Activated CD8-positive, alpha-beta T cell treated with anti-CD3 and anti-CD28 coated beads for 36 hours (primary cell): ENCODE data around the gene RASIP1. TPM values are rescaled to one million over a fixed set of nuclear protein-coding genes. Genes with fewer than 3 reads are reported as not detected.

Experiments used
- ATAC-seq: fragments of 200-7000 bp; cut with Tn5 transposase; one replicate; pipeline ENCODE4 v1.10.0; 2021; ENCODE audit warnings: mild to moderate bottlenecking, moderate library complexity
- CTCF ChIA-PET: fragments of 350-600 bp; sonication (Branson Sonifier 250); formaldehyde crosslinking; loops from one replicate; lab custom pipeline; 2021; ENCODE audit warnings: antibody characterized with exemption; lab: Charles Lee
- POLR2A ChIA-PET: fragments of 350-600 bp; sonication (Branson Sonifier 250); formaldehyde crosslinking; loops from one replicate; lab custom pipeline; 2021; ENCODE audit warnings: antibody characterized with exemption; lab: Charles Lee
- DNase-seq: peaks from one replicate; pipeline ENCODE4 v3.0.0-alpha.2; 2020
- H3K27ac Mint-ChIP-seq: one replicate; pipeline ENCODE4 v1.8.0; 2021; ENCODE audit warnings: mild to moderate bottlenecking, mixed read lengths
- H3K27me3 Mint-ChIP-seq: one replicate; pipeline ENCODE4 v1.8.0; 2021; ENCODE audit warnings: mixed read lengths
- H3K36me3 Mint-ChIP-seq: one replicate; pipeline ENCODE4 v1.8.0; 2021; ENCODE audit warnings: low read depth, mixed read lengths
- H3K4me1 Mint-ChIP-seq: one replicate; pipeline ENCODE4 v1.8.0; 2021; ENCODE audit warnings: low read depth, mixed read lengths
- H3K4me3 Mint-ChIP-seq: one replicate; pipeline ENCODE4 v1.8.0; 2021; ENCODE audit warnings: mild to moderate bottlenecking, moderate library complexity, mixed read lengths
- H3K9me3 Mint-ChIP-seq: one replicate; pipeline ENCODE4 v1.8.0; 2021; ENCODE audit warnings: mixed read lengths
- CTCF ChIP-seq: fragments of 200-600 bp; IDR thresholded peaks from one replicate; pipeline ENCODE4 v1.8.0; 2022; ENCODE audit warnings: antibody characterized with exemption, mild to moderate bottlenecking
- intact Hi-C: fragments of 100-400 bp; cut with micrococcal nuclease; formaldehyde crosslinking; loops from one replicate; pipeline ENCODE4 v1.10.0; 2022
- total RNA-seq, 2 experiments: library from RNA; stranded (reverse); gene quantifications; one replicate each; pipeline ENCODE4 v1.2.3, GENCODE V29; 2021

RASIP1 gene
- total RNA-seq, 2 experiments from 2014 or later, result 0.72 to 1.2 TPM

- H3K36me3 Mint-ChIP-seq, result no peaks in the 10 kb centered on the region
- peaks cover 3% of the 10 kb centered on the region for H3K4me1 Mint-ChIP-seq
- POLR2A ChIA-PET, result no interaction called here
- intact Hi-C loops, result no loop called here
- ATAC-seq (no peak), DNase-seq (no peak)
- CTCF ChIA-PET, result no interaction called here
- H3K27me3 Mint-ChIP-seq, result no peaks in the 10 kb centered on the region
- no peaks in the 10 kb centered on the region for H3K9me3 Mint-ChIP-seq
- H3K27ac Mint-ChIP-seq, result no peak overlapping the region
- TF ChIP-seq CTCF, result no peak
- no peak overlapping the region for H3K4me3 Mint-ChIP-seq
Measured at GRCh38 chr19:48678201-48678600, 62.2 kb downstream of the RASIP1 start.

GRCh38 chr19:48676887-48677286 lies 63.5 kb downstream of the RASIP1 start:
- Mint-ChIP-seq H3K27ac (no peak overlapping the region), H3K27me3 (no peaks in the 10 kb centered on the region), H3K9me3 (no peaks in the 10 kb centered on the region), H3K4me3 (no peak overlapping the region), H3K36me3 (no peaks in the 10 kb centered on the region), H3K4me1 (peaks cover 3% of the 10 kb centered on the region)
- POLR2A ChIA-PET, result interaction anchor here (1.0 kb wide), 1 partner anchor 11 kb away, joined by 3 read pairs; no protein-coding TSS in a partner anchor
- CTCF ChIA-PET, result interaction anchor here (1.0 to 3.1 kb wide), 3 partner anchors 24 to 112 kb away, joined by 3 to 15 read pairs (median 3); no protein-coding TSS in a partner anchor
- no peak for TF ChIP-seq CTCF
- ATAC-seq (no peak), DNase-seq (no peak)
- intact Hi-C loops, result no loop called here

- POLR2A ChIA-PET, result interaction anchor here (1.0 kb wide), 1 partner anchor 11 kb away, joined by 3 read pairs; no protein-coding TSS in a partner anchor
- CTCF ChIA-PET, result interaction anchor here (1.0 to 3.1 kb wide), 7 partner anchors 18 to 119 kb away, joined by 3 to 18 read pairs (median 6); partner anchors contain the start of gene RASIP1
- H3K27me3 Mint-ChIP-seq, result no peaks in the 10 kb centered on the region
- no peaks in the 10 kb centered on the region for H3K36me3 Mint-ChIP-seq
- ATAC-seq (no peak), DNase-seq (no peak)
- H3K4me3 Mint-ChIP-seq, result no peak overlapping the region
- H3K4me1 Mint-ChIP-seq, result peaks cover 3% of the 10 kb centered on the region
- no peaks in the 10 kb centered on the region for H3K9me3 Mint-ChIP-seq
- H3K27ac Mint-ChIP-seq, result no peak overlapping the region
- intact Hi-C loops, result no loop called here
- TF ChIP-seq CTCF, result no peak
Measured at GRCh38 chr19:48676487-48676886, 63.9 kb downstream of the RASIP1 start.

GRCh38 chr19:48674921-48675824 lies 65.2 kb downstream of the RASIP1 start:
- CTCF ChIA-PET, result interaction anchor here (0.6 to 3.1 kb wide), 29 partner anchors 8 to 297 kb away, joined by 3 to 18 read pairs (median 4); partner anchors contain the start of genes CA11 and RASIP1
- H3K27ac Mint-ChIP-seq, result no peak overlapping the region

More at GRCh38 chr19:48674921-48675824, 65.2 kb downstream of the RASIP1 start:
- Mint-ChIP-seq H3K9me3 (no peaks in the 10 kb centered on the region), H3K36me3 (no peaks in the 10 kb centered on the region), H3K4me1 (peaks cover 3% of the 10 kb centered on the region), H3K27me3 (no peaks in the 10 kb centered on the region), H3K4me3 (no peak overlapping the region)
- TF ChIP-seq CTCF, result peak; percentile 75
- POLR2A ChIA-PET, result interaction anchor here (0.6 to 0.9 kb wide), 2 partner anchors 52 to 142 kb away, joined by 3 to 4 read pairs; no protein-coding TSS in a partner anchor
- intact Hi-C loops, result no loop called here
- DNase-seq, result peak; percentile 85
- ATAC-seq, result peak; percentile 99
